GM21576 (cell line): ENCODE data around the gene APC.

Experiments used
- ATAC-seq: cut with Tn5 transposase; IDR thresholded peaks from one replicate; pipeline ENCODE4 v1.9.1; 2021; ENCODE audit warnings: mild to moderate bottlenecking, moderate library complexity; ENCODE audit not compliant: unreplicated experiment

Gene APC

GRCh38 chr5:112737463-112738190 is at the start of gene APC:
Gene APC (plus strand): TSS chr5:112737885. CDS start chr5:112754891, 17,006 bp downstream.
- ATAC-seq: peak; percentile 100

GRCh38 chr5:112689155-112689909 is 48.4 kb upstream of the APC start:
- ATAC-seq: no peak

DNA sequence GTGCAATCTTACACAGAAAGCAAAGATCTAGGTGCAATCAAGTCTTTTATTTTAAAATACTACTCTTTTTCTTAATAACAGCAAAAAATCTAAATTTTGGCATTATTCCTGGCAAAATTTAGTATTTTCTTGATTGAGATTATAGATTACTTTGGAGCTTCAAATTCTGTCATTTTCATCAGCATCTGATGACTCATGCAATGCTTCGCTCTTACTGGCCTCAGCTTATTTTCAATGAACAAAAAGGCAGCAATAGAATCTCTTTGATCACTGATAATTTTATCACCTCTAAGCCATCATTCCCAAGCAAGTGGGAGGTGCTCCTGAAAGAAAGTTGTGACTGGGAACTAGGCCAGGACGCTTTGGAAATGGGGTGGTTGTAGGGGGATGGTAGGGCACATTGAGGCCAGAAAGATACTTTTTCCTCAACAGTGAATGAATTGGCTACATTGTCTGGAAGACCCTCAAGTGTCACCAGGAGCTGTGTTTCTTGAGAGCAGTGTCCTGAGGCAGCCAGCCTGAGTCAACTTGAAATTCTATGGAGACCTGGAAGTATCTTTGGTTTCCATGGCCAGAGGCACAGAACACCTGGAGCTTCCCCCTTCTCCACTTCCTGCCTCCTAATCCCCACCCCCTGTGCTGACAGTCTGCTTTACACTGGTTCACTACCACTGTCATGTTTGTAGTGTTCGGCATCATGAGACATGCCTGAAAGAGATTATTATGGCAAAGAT is 46.9 kb upstream of the APC start:
- no peak for ATAC-seq

DNA sequence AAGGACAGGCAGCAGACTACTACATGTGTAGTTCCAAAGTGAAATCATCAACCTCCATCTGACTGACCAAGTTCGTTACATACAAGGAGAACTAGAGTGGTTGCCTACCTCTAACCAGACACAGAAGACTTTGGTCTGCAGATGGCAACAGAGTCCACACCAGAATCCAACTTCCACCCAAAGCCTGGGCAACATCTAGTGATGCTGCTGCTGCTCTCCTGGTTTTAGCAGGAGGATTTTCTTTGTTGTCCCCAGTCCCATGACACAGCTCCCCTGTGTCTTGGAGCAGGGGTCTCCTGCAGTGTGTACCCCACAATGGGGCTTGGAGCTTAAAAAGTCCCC is 46.4 kb upstream of the APC start:
- no peak for ATAC-seq

GRCh38 chr5:112691758-112692157 is 45.9 kb upstream of the APC start:
- no peak for ATAC-seq

GRCh38 chr5:112692472-112692871 is 45.2 kb upstream of the APC start:
- peak; percentile 69 for ATAC-seq

DNA sequence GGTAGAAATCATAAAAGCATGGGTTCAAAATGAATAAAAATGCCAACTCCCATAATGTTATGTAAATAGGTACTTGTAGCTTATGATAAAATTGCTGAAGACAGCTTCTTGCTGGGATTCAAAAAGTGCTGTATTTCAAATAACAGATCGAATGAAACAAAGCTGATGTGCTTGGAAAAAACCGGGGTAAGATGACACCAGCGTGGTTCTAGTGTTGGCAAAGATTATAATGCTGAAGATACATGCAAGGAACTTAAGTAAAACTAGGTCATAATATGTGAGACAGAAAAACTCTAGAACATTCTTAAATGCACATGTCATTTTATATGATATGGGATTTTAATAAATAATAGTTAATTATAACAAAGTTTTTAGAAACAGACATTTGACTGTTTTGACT is 44.4 kb upstream of the APC start:
- no peak for ATAC-seq

- ATAC-seq: no peak
These were observed 42.6 kb upstream of the APC start for GRCh38 chr5:112694853-112695709.

GRCh38 chr5:112696786-112697185 is 40.9 kb upstream of the APC start:
- ATAC-seq: no peak

DNA sequence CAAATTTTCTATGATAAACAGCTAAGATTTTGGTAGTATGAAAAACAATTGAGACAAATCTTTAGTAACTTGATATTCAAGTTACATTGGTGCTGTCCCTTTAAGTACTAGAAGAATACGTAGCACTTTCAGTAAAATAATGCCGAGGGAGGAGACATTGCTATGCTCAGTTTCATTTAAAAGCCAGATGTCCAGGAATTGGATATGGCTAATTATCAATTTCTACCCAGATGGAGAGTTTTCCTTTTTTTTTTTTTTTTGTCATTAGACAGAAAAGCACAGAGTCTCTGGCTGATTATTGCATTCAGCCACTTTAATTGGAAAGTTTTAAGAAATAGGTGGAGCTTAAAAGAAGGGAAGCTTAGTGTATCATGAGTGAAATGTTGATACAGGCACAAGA is 40.4 kb upstream of the APC start:
- no peak for ATAC-seq

DNA sequence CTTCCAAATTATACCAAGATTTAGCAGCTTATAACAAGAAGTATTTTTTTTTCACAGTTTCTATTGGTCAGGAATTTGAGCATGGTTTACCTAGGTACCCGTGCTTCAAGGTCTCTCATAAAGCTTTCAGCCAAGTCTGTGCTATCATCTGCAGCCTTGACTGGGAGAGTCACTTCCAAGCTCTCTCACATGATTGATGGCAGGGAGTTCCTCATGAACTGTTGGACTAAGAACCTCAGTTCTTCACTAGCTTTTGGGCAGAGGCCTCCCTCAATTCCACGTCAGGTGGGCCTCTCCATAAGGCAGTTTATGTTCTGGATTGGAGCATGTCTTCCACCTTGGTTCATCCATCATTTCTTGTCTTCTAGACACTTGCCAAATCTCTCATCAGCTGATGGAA is 39.9 kb upstream of the APC start:
- ATAC-seq: no peak

- no peak for ATAC-seq
These were observed 33.5 kb upstream of the APC start for GRCh38 chr5:112703866-112704820.

DNA sequence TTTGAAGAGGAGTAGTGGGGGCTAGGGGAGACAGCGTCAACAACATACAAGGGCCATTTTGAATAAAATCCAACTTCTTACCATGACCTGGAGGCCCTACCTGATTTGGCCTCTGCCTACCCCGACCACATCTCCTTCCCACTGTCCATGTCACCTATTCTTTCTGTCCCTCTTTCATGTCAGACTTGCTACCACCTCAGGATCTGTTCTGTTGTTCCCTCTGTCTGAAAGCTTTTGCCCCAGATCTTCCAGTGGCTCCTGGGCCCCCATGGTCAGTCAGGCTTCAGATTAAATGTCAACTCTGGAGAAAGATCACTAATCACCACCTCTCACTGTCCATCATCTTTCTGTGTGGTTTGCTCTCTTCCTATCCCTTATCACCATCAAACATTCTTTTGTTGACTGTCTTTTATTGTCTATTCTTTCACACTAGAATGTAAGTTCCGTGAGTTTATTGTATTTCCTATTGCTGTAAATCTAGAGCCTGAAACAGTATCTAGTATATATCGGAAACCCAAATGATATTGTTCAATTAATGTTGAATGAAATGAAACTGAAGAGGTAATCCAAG is 31.2 kb upstream of the APC start:
- ATAC-seq: no peak

DNA sequence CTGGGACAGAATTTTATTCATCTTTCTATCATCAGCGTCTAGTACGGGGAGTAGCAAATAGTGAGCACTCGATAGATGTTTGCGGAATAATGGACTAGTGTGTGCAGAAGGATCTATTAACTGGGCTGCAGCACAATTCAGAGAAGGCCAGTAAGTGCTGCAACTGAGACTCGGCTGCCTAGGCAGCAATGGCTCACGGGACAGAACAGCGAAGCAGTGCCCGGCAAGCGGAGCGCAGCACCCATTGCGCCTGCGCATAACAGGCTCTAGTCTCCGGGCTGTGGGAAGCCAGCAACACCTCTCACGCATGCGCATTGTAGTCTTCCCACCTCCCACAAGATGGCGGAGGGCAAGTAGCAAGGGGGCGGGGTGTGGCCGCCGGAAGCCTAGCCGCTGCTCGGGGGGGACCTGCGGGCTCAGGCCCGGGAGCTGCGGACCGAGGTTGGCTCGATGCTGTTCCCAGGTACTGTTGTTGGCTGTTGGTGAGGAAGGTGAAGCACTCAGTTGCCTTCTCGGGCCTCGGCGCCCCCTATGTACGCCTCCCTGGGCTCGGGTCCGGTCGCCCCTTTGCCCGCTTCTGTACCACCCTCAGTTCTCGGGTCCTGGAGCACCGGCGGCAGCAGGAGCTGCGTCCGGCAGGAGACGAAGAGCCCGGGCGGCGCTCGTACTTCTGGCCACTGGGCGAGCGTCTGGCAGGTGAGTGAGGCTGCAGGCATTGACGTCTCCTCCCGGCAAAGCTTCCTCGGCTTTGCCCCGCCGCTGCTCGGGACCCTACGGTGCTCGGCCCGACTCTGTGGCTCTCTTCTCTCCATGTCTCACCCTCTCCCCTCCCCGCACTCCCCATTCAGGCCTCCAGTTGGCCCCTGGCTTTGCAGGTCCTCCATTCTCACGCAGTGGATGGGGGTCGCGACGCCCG is 30.2 kb upstream of the APC start:
- peak; percentile 93 for ATAC-seq

DNA sequence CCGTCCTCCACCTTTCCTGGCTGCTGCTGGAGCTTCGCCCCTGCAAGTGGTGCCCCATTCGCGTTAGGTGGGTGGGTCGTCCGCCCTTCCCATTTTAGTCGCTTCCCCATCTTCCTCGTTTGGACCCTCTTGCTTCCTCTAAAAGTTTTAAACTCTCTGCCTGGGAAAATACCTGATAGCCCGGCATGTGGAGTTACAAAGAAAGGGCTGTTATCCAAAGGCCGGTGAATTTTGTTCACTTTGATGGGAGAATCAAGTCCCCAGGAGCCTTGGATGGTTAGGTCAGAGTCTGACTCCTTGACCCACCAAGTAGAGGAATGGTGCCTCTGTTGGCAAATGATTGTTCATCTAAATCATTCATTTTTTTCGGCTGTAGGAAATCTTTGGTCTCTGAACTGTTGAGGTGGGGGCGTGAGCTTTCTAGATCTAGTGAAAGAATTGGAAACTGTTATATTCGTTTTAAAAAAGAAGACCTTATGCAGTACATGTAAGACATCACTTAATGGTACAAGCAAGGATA is 29.5 kb upstream of the APC start:
- ATAC-seq: no peak

GRCh38 chr5:112709416-112709815 is 28.3 kb upstream of the APC start:
- ATAC-seq: no peak

- ATAC-seq: no peak
These were observed 26.8 kb upstream of the APC start for GRCh38 chr5:112710896-112711295.

DNA sequence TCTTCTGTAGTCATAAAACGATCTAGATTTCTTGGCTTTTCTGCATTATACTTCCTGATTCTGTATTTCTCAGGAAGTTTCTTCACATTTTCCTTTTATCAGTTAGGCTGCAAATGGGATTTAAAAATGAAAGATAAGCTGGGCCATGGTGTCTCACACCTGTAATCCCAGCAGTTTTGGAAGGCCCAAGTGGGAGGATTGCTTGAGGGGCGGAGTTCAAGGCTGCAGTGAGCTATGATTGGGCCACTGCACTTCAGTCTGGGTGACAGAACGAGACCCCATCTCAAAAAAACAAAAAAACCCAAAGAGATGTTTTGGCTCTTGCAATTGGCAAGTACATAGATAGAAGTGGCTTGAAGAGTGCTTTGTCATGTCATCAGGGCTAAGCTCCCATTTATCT is 26.2 kb upstream of the APC start:
- ATAC-seq: no peak
